HCEC 1CT (cell line): Measurements from ENCODE around the gene IFT43.

Source experiments
- DNase-seq: peaks from one replicate; pipeline ENCODE4 v3.0.0-alpha.2; 2017

The IFT43 gene

GRCh38 chr14:75985618-75986438, at the start of gene IFT43:
Gene IFT43, plus strand, starts transcription at chr14:75985763. Its CDS starts 24 bp downstream, at chr14:75985787.
- peak; percentile 81 for DNase-seq

GRCh38 chr14:75939200-75939599, 46.4 kb upstream of the IFT43 start:
- DNase-seq: no peak

- DNase-seq: no peak
Measured at GRCh38 chr14:75941030-75941429, 44.5 kb upstream of the IFT43 start.

GRCh38 chr14:75944607-75945241, 40.8 kb upstream of the IFT43 start:
- no peak for DNase-seq

- no peak for DNase-seq
Measured at GRCh38 chr14:75946785-75947184, 38.8 kb upstream of the IFT43 start.

GRCh38 chr14:75952489-75952888, 33.1 kb upstream of the IFT43 start:
- no peak for DNase-seq

GRCh38 chr14:75959031-75959430, 26.5 kb upstream of the IFT43 start:
- no peak for DNase-seq

GRCh38 chr14:75960231-75960630, 25.3 kb upstream of the IFT43 start:
- no peak for DNase-seq

- no peak for DNase-seq
Measured at GRCh38 chr14:75961662-75962061, 23.9 kb upstream of the IFT43 start.

GRCh38 chr14:75967866-75968265, 17.7 kb upstream of the IFT43 start:
- DNase-seq: no peak

- no peak for DNase-seq
Measured at GRCh38 chr14:75968456-75968855, 17.1 kb upstream of the IFT43 start.

GRCh38 chr14:75969126-75969525, 16.4 kb upstream of the IFT43 start:
- DNase-seq: no peak

GRCh38 chr14:75969891-75970290, 15.7 kb upstream of the IFT43 start:
- DNase-seq: no peak

- DNase-seq: no peak
Measured at GRCh38 chr14:75970989-75971388, 14.6 kb upstream of the IFT43 start.

GRCh38 chr14:75971509-75971908, 14.1 kb upstream of the IFT43 start:
- no peak for DNase-seq

GRCh38 chr14:75972801-75973421, 12.7 kb upstream of the IFT43 start:
- DNase-seq: no peak

GRCh38 chr14:75976826-75977581, 8.6 kb upstream of the IFT43 start:
- DNase-seq: peak; percentile 26

- DNase-seq: peak; percentile 31
Measured at GRCh38 chr14:75977582-75977943, 8.0 kb upstream of the IFT43 start.

GRCh38 chr14:75978249-75978731, 7.3 kb upstream of the IFT43 start:
- DNase-seq: no peak

- peak; percentile 30 for DNase-seq
Measured at GRCh38 chr14:75979071-75979571, 6.4 kb upstream of the IFT43 start.

- no peak for DNase-seq
Measured at GRCh38 chr14:75979648-75980565, 5.7 kb upstream of the IFT43 start.

GRCh38 chr14:75980856-75981255, 4.7 kb upstream of the IFT43 start:
- DNase-seq: no peak
